GM12891 (cell line): Measurements from ENCODE around the gene PTPN6.
A peak's percentile ranks its signal among the peaks of the same experiment; 100 is the strongest.

Experiments used
- DNase-seq: peaks from one replicate; pipeline ENCODE4 v3.0.0; 2011; ENCODE audit warnings: low spot score; ENCODE audit not compliant: insufficient read length
- FAIRE-seq: peaks from 2 replicates; lab custom pipeline; 2011; peaks lifted over from hg19 to GRCh38; lab: Jason Lieb, UNC
- PAX5 ChIP-seq: IDR thresholded peaks from 2 replicates; pipeline ENCODE4 v1.6.1; 2011; ENCODE audit warnings: low read length, moderate library complexity, mild to moderate bottlenecking; ENCODE audit not compliant: insufficient read depth, severe bottlenecking
- POLR2A ChIP-seq: IDR thresholded peaks from 2 replicates; pipeline ENCODE4 v1.6.1; 2011; ENCODE audit warnings: low read depth, low read length, control low read depth
- POLR2AphosphoS5 ChIP-seq: IDR thresholded peaks from 2 replicates; pipeline ENCODE4 v1.6.1; 2011; ENCODE audit warnings: low read depth, low read length, control low read depth
- POU2F2 ChIP-seq: IDR thresholded peaks from 2 replicates; pipeline ENCODE4 v1.6.1; 2011; ENCODE audit warnings: low read depth, mild to moderate bottlenecking, control low read depth, low read length, moderate library complexity
- SPI1 ChIP-seq: IDR thresholded peaks from 2 replicates; pipeline ENCODE4 v1.6.1; 2011; ENCODE audit warnings: low read depth, low read length, control low read depth
- TAF1 ChIP-seq: IDR thresholded peaks from 2 replicates; pipeline ENCODE4 v1.6.1; 2011; ENCODE audit warnings: low read depth, low read length, control low read depth

The PTPN6 gene

GRCh38 chr12:6943389-6943721 is 7.8 kb upstream of the PTPN6 start:
- no peak for FAIRE-seq
- DNase-seq: peak; percentile 90
- no peak for TF ChIP-seq TAF1
- TF ChIP-seq POU2F2: peak; percentile 51; the same call in 1 of the 2 replicates
- TF ChIP-seq PAX5: no peak
- TF ChIP-seq POLR2A: no peak
- no peak for TF ChIP-seq SPI1
- no peak for TF ChIP-seq POLR2AphosphoS5

- peak; percentile 47; the same call in 1 of the 2 replicates for TF ChIP-seq TAF1
- TF ChIP-seq PAX5: peak; percentile 86
- TF ChIP-seq POU2F2: peak; percentile 98
- peak; percentile 98 for TF ChIP-seq POLR2A
- TF ChIP-seq SPI1: no peak
- TF ChIP-seq POLR2AphosphoS5: peak; percentile 99
- DNase-seq (peak; percentile 65), FAIRE-seq (no peak)
These were observed 7.3 kb upstream of the PTPN6 start, which contains the start of the genes C12orf57 and RNU7-1 for GRCh38 chr12:6943722-6944380. C12orf57 (plus strand) TSS chr12:6944022; CDS start chr12:6944122, 100 bp downstream. RNU7-1 (plus strand) TSS chr12:6943816.

- no peak for TF ChIP-seq POLR2AphosphoS5
- peak; percentile 41; the same call in 1 of the 2 replicates for TF ChIP-seq POU2F2
- DNase-seq (peak; percentile 73), FAIRE-seq (peak; percentile 93)
These were observed 6.6 kb upstream of the PTPN6 start for GRCh38 chr12:6944381-6945186.

- no peak for TF ChIP-seq TAF1
- TF ChIP-seq SPI1: no peak
- TF ChIP-seq POLR2AphosphoS5: no peak
- TF ChIP-seq POLR2A: no peak; the same call in none of the 2 replicates
- no peak for TF ChIP-seq PAX5
- TF ChIP-seq POU2F2: no peak
- no peak for DNase-seq
- FAIRE-seq: no peak
These were observed 5.5 kb upstream of the PTPN6 start for GRCh38 chr12:6945613-6946012.

GRCh38 chr12:6946033-6946919 is 4.9 kb upstream of the PTPN6 start:
- FAIRE-seq (peak; percentile 94), DNase-seq (no peak)
- TF ChIP-seq POLR2A (peak; percentile 40; the same call in 1 of the 2 replicates), POU2F2 (peak; percentile 78), SPI1 (peak; percentile 62), TAF1 (no peak), POLR2AphosphoS5 (peak; percentile 59), PAX5 (no peak)

- no peak for DNase-seq
- FAIRE-seq: no peak
These were observed 4.2 kb upstream of the PTPN6 start for GRCh38 chr12:6946920-6947374.

GRCh38 chr12:6947615-6948014 is 3.5 kb upstream of the PTPN6 start:
- FAIRE-seq (peak; percentile 62), DNase-seq (no peak)
- TF ChIP-seq POLR2A (no peak), PAX5 (no peak), SPI1 (no peak), POLR2AphosphoS5 (no peak), POU2F2 (no peak), TAF1 (no peak)

More at GRCh38 chr12:6946920-6947374, 4.2 kb upstream of the PTPN6 start:
- TF ChIP-seq POLR2AphosphoS5: no peak
- TF ChIP-seq SPI1: peak; percentile 32; the same call in 1 of the 2 replicates
- no peak for TF ChIP-seq PAX5
- no peak for TF ChIP-seq TAF1
- TF ChIP-seq POLR2A: no peak
- no peak for TF ChIP-seq POU2F2

- TF ChIP-seq POLR2AphosphoS5 (no peak), PAX5 (no peak), POU2F2 (no peak), TAF1 (no peak), POLR2A (no peak), SPI1 (no peak)
- FAIRE-seq (peak; percentile 94), DNase-seq (no peak)
These were observed 2.1 kb upstream of the PTPN6 start for GRCh38 chr12:6948873-6949594.
